K562 (cell line): Measurements from ENCODE around the gene LAG3.

Source experiments
- EZH2 ChIP-seq: IDR thresholded peaks from 2 replicates; pipeline ENCODE4 v1.6.1; 2012; ENCODE audit warnings: low read depth, mild to moderate bottlenecking, inconsistent platforms, low read length, borderline replicate concordance
- RAD21 ChIP-seq, 2 experiments: fragments of 250-450 bp in 1 of 2; fragments of 450-650 bp in 1 of 2; sonication (Bioruptor Pico) in 1 of 2; formaldehyde crosslinking in 1 of 2; IDR thresholded peaks in 1 of 2; conservative IDR thresholded peaks in 1 of 2; 2 replicates each; pipeline versions ENCODE4 v1.4.0 to v1.8.0; 2020 to 2022; ENCODE audit warnings: mild to moderate bottlenecking in 2 of 2, moderate library complexity in 1 of 2
- SP1 ChIP-seq: sonication (generic); formaldehyde crosslinking; IDR thresholded peaks from 2 replicates; pipeline ENCODE4 v1.8.1; 2022; ENCODE audit warnings: mild to moderate bottlenecking, missing genetic modification reagents

DNA sequence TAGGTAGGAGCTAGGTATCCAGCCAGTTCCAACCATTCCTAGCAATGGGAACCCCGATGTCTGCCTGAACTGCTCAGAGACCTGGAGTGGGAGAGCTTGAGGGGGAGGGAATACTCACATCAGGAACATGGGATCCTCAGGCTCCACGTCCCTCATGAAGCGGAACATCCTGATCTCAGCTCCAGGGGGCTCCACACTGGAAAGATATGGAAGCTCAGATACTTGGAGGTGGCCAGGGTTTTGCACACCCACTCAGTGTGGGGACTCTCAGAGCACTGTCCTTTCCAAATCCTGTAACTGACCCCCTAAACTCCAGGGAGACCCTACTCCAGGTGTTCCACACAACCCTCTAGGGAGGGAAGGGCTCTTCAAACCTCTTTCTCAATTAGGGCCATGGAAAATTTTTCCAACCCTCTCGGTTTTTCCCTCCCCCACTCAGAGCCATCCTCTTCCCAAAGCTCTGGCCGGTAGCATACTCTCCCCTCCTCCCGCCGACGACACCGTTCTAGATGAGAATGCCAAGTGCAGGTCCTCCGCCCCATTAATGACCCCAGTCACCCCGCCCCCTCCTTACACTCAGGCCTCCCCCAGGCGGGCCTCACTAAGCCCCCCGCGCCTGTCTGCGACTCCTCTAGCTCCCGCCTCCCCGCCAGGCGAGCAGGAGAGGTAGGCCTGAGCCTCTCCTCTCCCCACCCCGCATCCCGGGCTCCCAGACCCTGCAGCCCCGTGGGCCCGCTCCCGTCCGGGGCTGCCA, 20.0 kb upstream of the LAG3 start:
- no peak for TF ChIP-seq RAD21 (CRISPR knock-in tag; conservative IDR thresholded peaks at IDR 0.05 in 1 of 2, IDR thresholded peaks at IDR 0.05 in 1 of 2)
- TF ChIP-seq SP1 = no peak
- no peak for TF ChIP-seq EZH2
